GM21723 (cell line): ENCODE results near the gene FAM174C.

Experiments used
- ATAC-seq: cut with Tn5 transposase; IDR thresholded peaks from one replicate; pipeline ENCODE4 v1.9.1; 2021; ENCODE audit warnings: mild to moderate bottlenecking, moderate library complexity; ENCODE audit not compliant: unreplicated experiment

The FAM174C gene

GRCh38 chr19:1249990-1250436 lies 25.3 kb upstream of the FAM174C start:
- no peak for ATAC-seq

- ATAC-seq = no peak
These were observed 24.7 kb upstream of the FAM174C start for GRCh38 chr19:1250437-1251260.

- ATAC-seq = no peak
These were observed 23.8 kb upstream of the FAM174C start for GRCh38 chr19:1251330-1252220.

GRCh38 chr19:1252221-1252820 lies 23.0 kb upstream of the FAM174C start:
- ATAC-seq = no peak

GRCh38 chr19:1252821-1253513 lies 22.4 kb upstream of the FAM174C start:
- ATAC-seq = no peak

GRCh38 chr19:1253514-1254080 lies 21.7 kb upstream of the FAM174C start:
- ATAC-seq = no peak

- no peak for ATAC-seq
These were observed 21.2 kb upstream of the FAM174C start for GRCh38 chr19:1254081-1254527.

- ATAC-seq = no peak
These were observed 20.7 kb upstream of the FAM174C start for GRCh38 chr19:1254530-1255185.

- ATAC-seq = no peak
These were observed 19.9 kb upstream of the FAM174C start for GRCh38 chr19:1255186-1256161.

GRCh38 chr19:1256646-1257474 lies 18.5 kb upstream of the FAM174C start:
- ATAC-seq = no peak

GRCh38 chr19:1257475-1258162 lies 17.7 kb upstream of the FAM174C start:
- no peak for ATAC-seq

- no peak for ATAC-seq
These were observed 17.2 kb upstream of the FAM174C start for GRCh38 chr19:1258163-1258492.

GRCh38 chr19:1258707-1259205 lies 16.6 kb upstream of the FAM174C start:
- no peak for ATAC-seq

- ATAC-seq = peak; percentile 25
These were observed 16.0 kb upstream of the FAM174C start for GRCh38 chr19:1259206-1259875.

GRCh38 chr19:1259876-1260748 lies 15.2 kb upstream of the FAM174C start:
- ATAC-seq = peak; percentile 13
